Peyer's patch (tissue), 4 donors: ENCODE measurements around the gene TECTB.
"Not testable (repeated sequence)": the region's sequence is repeated elsewhere in the genome, so short reads cannot be mapped to it uniquely, and the experiment has no call there.

Source experiments
- CTCF ChIP-seq, 6 experiments: fragments of 450-650 bp in 4 of 6; fragments of 200-600 bp in 2 of 6; sonication (generic) in 1 of 6; IDR thresholded peaks; one replicate each; pipeline ENCODE4 v1.5.1; 2017 to 2019; ENCODE audit warnings: antibody characterized with exemption in 6 of 6, mild to moderate bottlenecking in 3 of 6, moderate library complexity in 1 of 6
- POLR2A ChIP-seq, 2 donors: fragments of 450-650 bp; IDR thresholded peaks; one replicate each; pipeline ENCODE4 v1.5.1; 2017; ENCODE audit warnings: antibody characterized with exemption in 2 of 2, mild to moderate bottlenecking in 2 of 2, moderate library complexity in 2 of 2

DNA sequence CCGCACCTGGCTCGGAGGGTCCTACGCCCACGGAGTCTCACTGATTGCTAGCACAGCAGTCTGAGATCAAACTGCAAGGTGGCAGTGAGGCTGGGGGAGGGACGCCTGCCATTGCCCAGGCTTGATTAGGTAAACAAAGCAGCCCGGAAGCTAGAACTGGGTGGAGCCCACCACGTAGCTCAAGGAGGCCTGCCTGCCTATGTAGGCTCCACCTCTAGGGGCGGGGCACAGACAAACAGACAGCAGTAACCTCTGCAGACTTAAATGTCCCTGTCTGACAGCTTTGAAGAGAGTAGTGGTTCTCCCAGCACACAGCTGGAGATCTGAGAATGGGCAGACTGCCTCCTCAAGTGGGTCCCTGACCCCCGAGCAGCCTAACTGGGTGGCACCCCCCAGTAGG lies 32.0 kb upstream of the TECTB start:
- not testable (repeated sequence) for TF ChIP-seq POLR2A, CTCF (IDR thresholded peaks at IDR 0.05)
